Stimulated activated CD8-positive, alpha-beta memory T cell treated with anti-CD3 and anti-CD28 coated beads, Interleukin-2, amount 100 ng/mL, for 1 hour (primary cell): ENCODE results near the gene ZNF618.

Source experiments
- DNase-seq, 2 donors: peaks; one replicate each; pipeline ENCODE4 v3.0.0-alpha.2; 2020; ENCODE audit warnings: low read depth in 2 of 2

ZNF618 gene

DNA sequence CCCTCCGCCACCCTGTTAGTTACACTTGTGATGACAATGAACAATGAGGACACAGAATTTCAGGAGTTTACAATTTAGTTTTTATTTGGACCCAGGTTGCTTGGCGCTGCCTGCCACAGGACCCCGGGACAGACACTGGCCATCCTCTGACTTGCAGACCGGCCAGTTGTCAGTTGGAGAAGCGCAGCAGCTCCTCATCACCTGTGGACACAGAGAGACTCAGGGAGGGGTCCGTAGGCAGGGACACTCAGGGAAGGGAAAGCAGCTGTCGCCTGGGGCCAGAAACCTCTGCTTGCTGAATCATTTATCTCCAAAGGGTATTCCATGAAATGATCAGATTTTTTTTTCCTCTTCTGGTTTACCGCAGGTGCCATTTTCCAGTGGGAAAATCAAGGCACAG lies 184.0 kb downstream of the ZNF618 start:
- no peak for DNase-seq

- no peak for DNase-seq
Measured at GRCh38 chr9:114060711-114061110, 184.6 kb downstream of the ZNF618 start.

GRCh38 chr9:114061292-114061691 lies 185.2 kb downstream of the ZNF618 start:
- no peak for DNase-seq

DNA sequence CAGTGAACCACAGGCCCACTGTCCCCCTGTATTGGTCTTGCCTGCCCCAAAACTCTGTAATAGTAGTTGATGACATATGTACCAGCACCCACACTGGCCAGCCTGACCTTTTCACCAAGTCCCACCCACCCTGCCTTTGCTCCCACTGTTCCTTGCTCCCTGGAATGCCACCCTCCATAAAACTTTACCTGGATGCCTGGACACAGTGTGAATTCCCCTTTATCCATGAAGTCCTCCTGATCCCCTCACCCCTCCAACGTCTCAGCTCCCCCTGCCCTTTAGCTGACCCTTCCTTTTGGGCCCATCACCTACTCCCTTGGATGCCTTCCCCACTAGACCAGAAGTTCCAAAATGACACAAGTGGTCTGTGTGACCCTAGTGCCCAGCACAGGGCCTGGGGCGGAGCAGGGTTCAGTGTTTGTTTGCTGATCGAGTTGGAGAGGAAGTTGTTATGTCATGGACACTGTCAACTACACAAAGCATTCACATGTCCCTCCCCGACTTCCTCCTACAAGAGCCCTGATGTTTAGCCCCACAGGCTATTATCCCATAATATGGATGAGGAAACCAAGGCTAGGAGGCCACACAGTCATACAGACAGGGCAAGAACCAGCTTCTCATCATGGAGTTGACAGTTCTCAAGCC lies 185.8 kb downstream of the ZNF618 start:
- no peak for DNase-seq

DNA sequence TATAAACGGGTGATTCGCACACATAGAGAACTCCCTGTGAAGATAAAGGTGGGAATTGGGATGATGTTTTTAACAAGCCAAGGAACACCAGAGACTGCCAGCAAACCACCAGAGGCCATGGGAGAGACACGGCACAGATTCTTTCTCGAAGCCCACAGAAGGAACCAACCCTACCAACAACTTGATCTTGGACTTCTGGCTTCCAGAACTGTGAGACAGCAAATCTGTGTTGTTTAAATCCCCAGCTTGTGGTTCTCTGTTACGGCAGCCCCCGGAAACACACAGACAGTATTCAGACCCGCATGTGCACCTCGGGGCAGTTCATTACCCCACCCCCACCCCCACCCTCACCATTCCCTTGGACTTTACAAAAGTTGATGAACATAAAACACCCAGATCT lies 189.2 kb downstream of the ZNF618 start:
- DNase-seq, result no peak

- DNase-seq, result no peak
Measured at GRCh38 chr9:114069476-114070187, 193.5 kb downstream of the ZNF618 start.

DNA sequence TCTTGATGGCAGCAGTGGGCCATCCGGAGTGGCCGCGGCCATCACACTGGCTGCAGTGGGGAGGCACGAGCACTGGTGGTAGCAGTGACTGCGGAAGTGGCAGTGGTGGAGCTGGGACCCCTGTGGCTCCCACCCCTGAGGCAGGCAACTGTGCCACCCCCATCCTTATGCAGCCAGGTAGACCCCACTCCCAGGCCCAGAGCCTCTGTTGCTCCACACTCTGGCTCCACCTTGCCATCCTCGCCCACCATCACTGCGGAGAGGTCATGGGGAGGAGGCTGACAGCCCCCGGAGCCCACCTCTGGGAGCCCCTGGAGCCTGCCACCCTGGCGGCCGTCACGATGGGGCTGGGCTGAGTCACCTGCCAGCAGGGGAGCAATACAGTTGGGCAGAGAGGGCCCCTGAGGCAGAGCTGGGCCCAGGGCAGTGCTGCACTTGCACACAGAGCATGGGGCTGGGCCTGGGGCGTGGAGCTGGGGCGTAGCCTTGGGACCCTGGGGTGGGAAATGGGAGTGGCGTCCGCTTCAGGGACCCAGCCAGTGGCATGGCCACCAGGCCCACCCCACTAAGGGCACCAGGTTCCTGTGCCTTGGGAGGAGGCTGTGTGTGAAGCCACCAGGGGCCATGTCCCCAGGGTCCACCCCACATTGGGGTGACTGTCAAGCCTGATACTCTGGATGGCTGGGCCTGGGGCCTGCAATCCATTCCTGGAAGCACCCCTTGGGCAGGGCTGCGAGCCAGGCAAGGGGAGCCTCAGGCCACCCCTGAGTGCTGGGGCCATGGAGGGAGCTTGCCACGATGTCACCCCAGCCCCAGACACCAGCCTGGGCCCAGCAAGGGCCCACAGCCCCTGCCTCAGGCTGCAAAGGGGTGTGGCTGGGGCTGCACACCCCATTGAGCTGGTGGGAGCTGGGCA lies 194.3 kb downstream of the ZNF618 start:
- no peak for DNase-seq

GRCh38 chr9:114071197-114071795 lies 195.2 kb downstream of the ZNF618 start:
- no peak for DNase-seq

GRCh38 chr9:114072184-114073140 lies 196.4 kb downstream of the ZNF618 start:
- DNase-seq, result no peak

DNA sequence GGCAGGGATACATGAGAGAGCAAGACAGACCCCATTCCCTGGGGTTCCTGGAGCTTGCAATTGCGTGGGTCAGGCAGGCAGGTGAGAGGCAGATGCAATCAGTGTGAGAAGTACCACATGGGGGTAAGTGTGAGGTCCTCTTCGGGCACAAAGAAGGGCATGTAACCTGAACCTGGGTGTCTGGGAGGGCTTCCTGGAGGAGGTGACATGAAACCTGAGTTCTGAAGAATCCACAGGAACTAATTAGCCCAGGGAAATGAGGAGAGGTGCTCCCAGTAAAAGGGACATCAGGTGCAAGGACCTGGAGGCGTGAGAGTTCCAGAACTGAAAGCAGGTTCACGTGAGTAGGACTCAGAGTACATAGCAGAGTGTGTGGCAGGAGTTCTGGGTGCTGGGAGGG lies 199.5 kb downstream of the ZNF618 start:
- no peak for DNase-seq

GRCh38 chr9:114076237-114077161 lies 200.4 kb downstream of the ZNF618 start:
- DNase-seq, result no peak

GRCh38 chr9:114077162-114077837 lies 201.2 kb downstream of the ZNF618 start:
- DNase-seq, result no peak

DNA sequence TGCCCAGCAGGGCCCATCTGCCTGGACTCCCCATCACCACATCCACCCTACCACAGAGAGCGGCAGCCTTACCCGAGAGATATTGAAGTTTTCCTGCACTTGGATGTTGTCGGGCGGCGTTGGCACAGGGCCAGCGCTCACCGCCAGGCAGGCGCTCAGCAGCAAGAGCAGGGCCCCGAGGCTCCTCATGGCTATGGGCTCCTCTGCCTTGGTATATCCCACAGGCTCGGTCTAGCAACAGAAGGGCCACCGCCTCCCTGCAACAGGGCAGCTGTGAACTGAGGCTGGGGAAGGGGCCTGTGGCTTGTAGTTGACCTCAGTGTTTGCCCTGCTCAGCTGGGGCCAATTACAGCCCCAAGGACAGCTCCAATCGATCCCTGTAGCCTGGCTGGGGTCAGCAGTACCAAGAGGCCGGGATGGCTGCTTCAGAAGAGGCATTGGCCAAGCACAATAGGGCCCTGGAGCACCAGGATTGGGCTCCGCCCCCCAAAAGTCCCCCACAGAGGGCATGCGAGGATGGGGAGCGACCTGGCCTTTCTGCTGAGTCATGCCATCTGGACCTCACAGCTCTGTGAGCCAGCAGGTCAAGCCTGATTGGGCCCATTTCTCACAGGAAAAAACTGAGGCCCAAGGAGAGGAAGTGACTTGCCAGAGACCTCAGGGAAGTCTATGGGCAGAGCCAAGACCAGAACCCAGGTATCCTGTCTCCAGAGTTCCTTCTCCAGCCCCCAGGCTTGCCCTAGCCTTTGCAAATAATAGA lies 202.1 kb downstream of the ZNF618 start, which contains the start of gene AMBP:
TSS of gene AMBP (minus strand) at position 280 of the 760 bp plus-strand sequence. CDS start at position 189, 91 bp downstream.
- no peak for DNase-seq

- no peak for DNase-seq
Measured at GRCh38 chr9:114078781-114079156, 202.7 kb downstream of the ZNF618 start.

DNA sequence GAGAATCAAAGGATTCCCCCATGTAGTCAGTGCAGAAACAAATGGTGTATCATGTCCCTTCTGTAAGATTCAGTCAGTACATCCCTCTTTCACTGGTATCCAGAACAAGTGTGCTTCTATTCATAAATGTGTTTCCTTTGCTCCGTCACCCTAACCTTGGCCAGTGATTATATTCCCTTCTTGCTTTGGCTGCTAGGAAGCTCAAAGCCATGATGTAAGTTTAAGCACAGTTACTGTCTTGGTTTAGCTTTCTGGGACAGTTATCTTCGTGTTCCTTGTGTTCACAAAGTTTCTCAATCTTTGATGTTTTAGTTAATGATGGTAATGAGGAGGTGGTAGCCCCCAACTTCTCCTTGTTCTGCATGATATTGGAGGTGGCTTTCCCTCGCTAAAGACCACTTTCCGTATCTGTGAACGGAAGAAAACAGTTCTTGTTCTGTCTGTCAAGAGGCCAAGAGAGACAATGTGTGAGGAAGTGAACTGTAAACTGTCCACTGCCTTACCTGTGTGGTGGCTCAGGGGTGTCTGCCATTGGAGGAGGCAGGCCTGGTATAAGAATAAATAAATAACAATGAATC lies 204.2 kb downstream of the ZNF618 start:
- no peak for DNase-seq

DNA sequence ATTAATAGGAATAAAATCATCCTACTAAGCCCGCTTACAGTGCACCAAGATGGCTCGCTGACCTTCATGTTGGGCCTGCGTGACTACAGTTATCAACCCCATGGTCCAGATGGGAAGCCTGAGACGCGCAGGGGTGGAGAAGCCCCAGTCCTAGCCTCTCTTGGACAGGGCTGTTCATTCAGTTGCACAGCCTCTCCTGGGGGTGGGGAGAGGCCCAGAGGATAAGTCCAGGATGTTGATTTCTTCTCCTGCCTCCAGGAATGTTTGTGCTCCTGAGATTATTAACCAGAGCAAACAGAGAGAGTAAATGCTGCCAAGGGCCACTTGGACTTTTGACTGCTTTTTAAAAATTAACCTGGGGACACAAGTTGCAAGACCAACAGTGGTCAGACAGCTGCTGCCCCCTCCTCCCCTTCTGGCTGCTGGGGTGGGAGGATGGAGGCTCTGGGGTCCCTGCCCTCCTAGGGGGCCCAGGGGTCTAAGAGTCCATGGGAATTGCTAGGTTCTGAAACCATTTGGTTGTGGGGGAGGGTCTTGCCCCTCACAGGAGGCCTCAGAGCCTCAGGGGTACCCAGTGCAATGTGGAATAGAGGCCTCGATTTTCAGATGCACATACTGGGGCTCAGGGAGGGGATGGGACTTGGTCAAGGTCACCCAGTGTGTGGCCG lies 204.8 kb downstream of the ZNF618 start:
- DNase-seq, result no peak

GRCh38 chr9:114081441-114082016 lies 205.4 kb downstream of the ZNF618 start:
- DNase-seq, result no peak
